ENCODE measurements around the gene ACD. TPM values are rescaled to one million over a fixed set of nuclear protein-coding genes. Genes with fewer than 3 reads are reported as not detected.
"Not testable (repeated sequence)": the region's sequence is repeated elsewhere in the genome, so short reads cannot be mapped to it uniquely, and the experiment has no call there.

The ACD gene
- total and polyA plus RNA-seq, 2 of the 4 experiments (the other 2 are of a cell fraction), result 15.6 to 31.1 TPM

DNA sequence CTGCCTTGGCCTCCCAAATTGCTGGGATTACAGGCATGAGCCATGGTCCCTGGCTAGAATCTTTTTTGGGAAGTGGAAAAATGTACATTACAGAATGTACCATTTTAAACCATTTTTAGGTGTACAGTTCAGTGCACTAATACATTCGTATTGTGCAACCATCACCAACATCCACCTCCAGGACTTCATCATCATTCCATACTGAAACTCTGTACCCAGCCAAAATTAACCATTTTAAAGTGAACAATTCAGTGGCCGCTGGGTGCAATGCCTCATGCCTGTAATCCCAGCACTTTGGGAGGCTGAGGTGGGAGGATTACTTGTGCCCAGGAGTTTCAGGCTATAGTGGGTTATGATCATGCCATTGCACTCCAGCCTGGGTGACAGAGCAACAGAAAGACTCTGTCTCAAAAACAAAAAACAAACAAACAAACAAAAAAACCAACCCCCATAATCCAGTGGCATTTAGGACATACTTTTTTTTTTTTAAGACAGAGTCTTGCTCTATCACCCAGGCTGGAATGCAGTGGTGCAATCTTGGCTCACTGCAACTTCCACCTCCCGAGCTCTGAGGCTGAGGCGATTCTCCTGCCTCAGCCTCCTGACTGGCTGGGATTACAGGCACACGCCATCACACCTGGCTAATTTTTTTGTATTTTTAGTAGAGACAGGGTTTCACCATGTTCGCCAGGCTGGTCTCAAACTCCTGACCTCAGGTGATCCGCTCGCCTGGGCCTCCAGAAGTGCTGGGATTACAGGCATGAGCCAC, 33.6 kb upstream of the ACD start:
- H2BK15ac ChIP-seq (ENCODE audit: low read depth, low read length); H2BK120ac ChIP-seq (ENCODE audit: low read depth, low read length); dilution Hi-C loops (cut with HindIII; ENCODE audit: low sequenced_read_pairs, unreplicated experiment); H4K5ac ChIP-seq (ENCODE audit: low read depth, low read length); H3K4me3 ChIP-seq (ENCODE audit: insufficient read depth, low read depth, low read length); H4K20me1 ChIP-seq (ENCODE audit: insufficient read depth, low read length); ATAC-seq (ENCODE audit: low read depth); H3K27ac ChIP-seq (ENCODE audit: insufficient read depth, low read length); H2AFZ ChIP-seq (replicated peaks; ENCODE audit: low read length, poor library complexity); H4K8ac ChIP-seq (ENCODE audit: low read depth in 2 of 2, low read length in 2 of 2); H2AK5ac ChIP-seq (ENCODE audit: low read depth, low read length); BruUV-seq (replicated peaks); H3K23ac ChIP-seq (ENCODE audit: low read depth, low read length); H3K4ac ChIP-seq (ENCODE audit: low read depth, low read length); H4K91ac ChIP-seq (ENCODE audit: insufficient read depth, low read depth, low read length); DNase-seq; H3K27me3 ChIP-seq (ENCODE audit: control insufficient read depth, insufficient read depth, low read length); H2BK20ac ChIP-seq (ENCODE audit: low read depth, low read length); H3K4me1 ChIP-seq (ENCODE audit: control insufficient read depth, insufficient read depth, low read length); H3K56ac ChIP-seq (ENCODE audit: extremely low read depth, insufficient read depth, low read length); H3K4me2 ChIP-seq (ENCODE audit: low read depth, low read length); H3K9me1 ChIP-seq (ENCODE audit: insufficient read depth, low read length); H3K9me3 ChIP-seq (ENCODE audit: control insufficient read depth, insufficient read depth, low read length); H3K9ac ChIP-seq (ENCODE audit: low read depth, low read length); H3K14ac ChIP-seq (replicated peaks; ENCODE audit: low read depth, low read length); POLR2A ChIA-PET (ENCODE audit: unreplicated experiment); in situ Hi-C loops (cut with MboI; ENCODE audit: low sequenced_read_pairs); H2AK9ac ChIP-seq (replicated peaks; ENCODE audit: low read depth, low read length, poor library complexity); H3K36me3 ChIP-seq (ENCODE audit: control insufficient read depth, insufficient read depth, low read length); H2BK5ac ChIP-seq (ENCODE audit: low read depth, low read length, poor library complexity, severe bottlenecking); H3K18ac ChIP-seq (ENCODE audit: low read depth, low read length); intact Hi-C loops (cut with micrococcal nuclease): not testable (repeated sequence)
- H3K79me1 ChIP-seq (ENCODE audit: low read depth in 1 of 2, low read length in 2 of 2), result peaks cover 16 to 49% of the 10 kb centered on the region in 2 experiments
- CTCF ChIA-PET, result interaction anchor here (0.7 kb wide), 1 partner anchor 340 kb away, joined by 3 read pairs; no protein-coding TSS in a partner anchor
- 96% methylated on average over 4 of the region's 8 CpGs; no CpG with 5 or more reads in 1 of the 2 experiments for WGBS, 2 experiments (ENCODE audit: extremely low coverage in 2 of 2, insufficient read length in 1 of 2)
- TF ChIP-seq CEBPB (IDR thresholded peaks at IDR 0.05; ENCODE audit: low read depth, low read length), result peak; percentile 54

Measured in IMR-90 (cell line).